SK-N-MC (cell line): Measurements from ENCODE around the gene RPUSD3.

Source experiments
- DNase-seq: peaks from one replicate; pipeline ENCODE4 v3.0.0-alpha.2; 2011; ENCODE audit warnings: low read depth, low spot score
- H3K27ac ChIP-seq: fragments of 200-600 bp; sonication (generic); 2 replicates; pipeline ENCODE4 v1.5.1; 2016; ENCODE audit warnings: mixed run types
- H3K36me3 ChIP-seq: fragments of 200-600 bp; sonication (generic); 2 replicates; pipeline ENCODE4 v1.6.1; 2017; ENCODE audit warnings: antibody characterized with exemption, low read length, mixed read lengths; ENCODE audit not compliant: insufficient read depth
- H3K4me3 ChIP-seq: fragments of 200-600 bp; sonication (generic); 2 replicates; pipeline ENCODE4 v1.5.1; 2016
- H3K9ac ChIP-seq: fragments of 200-600 bp; sonication (generic); 2 replicates; pipeline ENCODE4 v1.8.0; 2017; ENCODE audit warnings: mixed run types, mixed read lengths; ENCODE audit not compliant: insufficient read length
- H3K9me3 ChIP-seq: fragments of 200-600 bp; sonication (generic); 2 replicates; pipeline ENCODE4 v1.6.1; 2017; ENCODE audit warnings: low read depth, mild to moderate bottlenecking, antibody characterized with exemption, low read length, moderate library complexity, mixed read lengths
- EZH2 ChIP-seq: fragments of 200-600 bp; sonication (generic); IDR thresholded peaks from one replicate; pipeline ENCODE4 v1.6.1; 2017; ENCODE audit warnings: antibody characterized with exemption
- FOXP2 ChIP-seq: optimal IDR thresholded peaks from 2 replicates; pipeline ENCODE3; 2011; ENCODE audit warnings: mild to moderate bottlenecking, moderate library complexity; ENCODE audit not compliant: insufficient read depth; ENCODE audit errors: extremely low read length, control extremely low read depth
- POLR2AphosphoS5 ChIP-seq: IDR thresholded peaks from 2 replicates; pipeline ENCODE4 v1.6.1; 2012; ENCODE audit warnings: mild to moderate bottlenecking, low read depth, low read length, borderline replicate concordance

The RPUSD3 gene

DNA sequence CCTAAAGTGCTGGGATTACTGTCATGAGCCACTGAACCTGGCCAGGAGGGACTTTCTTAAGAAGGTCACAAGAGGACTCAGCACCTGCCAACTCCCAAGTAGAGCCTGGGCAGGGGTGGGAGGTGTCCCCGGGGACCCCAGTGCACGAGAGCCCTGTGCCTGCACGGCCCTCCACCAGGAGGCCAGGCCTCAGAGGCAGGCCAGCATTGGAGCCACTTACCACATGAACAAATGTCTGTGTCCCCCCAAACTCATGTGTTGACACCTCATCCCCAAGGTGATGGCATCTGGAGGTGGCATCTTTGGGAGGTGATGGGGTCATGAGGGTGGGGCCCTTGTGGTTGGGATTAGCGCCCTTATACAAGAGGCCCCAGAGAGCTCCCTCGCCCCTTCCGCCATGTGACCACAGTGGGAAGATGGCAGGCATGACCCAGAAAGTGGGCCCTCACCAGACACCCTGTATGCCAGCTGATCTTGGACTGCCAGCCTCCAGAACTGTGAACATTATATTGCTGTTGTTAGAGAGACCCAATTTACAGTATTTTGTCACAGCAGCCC, 3.2 kb upstream of the RPUSD3 start:
- no peaks in the 10 kb centered on the region; the same call in 1 of the 2 replicates for H3K36me3 ChIP-seq
- H3K9me3 ChIP-seq, result no peaks in the 10 kb centered on the region
- no peak overlapping the region for H3K4me3 ChIP-seq
- H3K9ac ChIP-seq, result no peak overlapping the region
- TF ChIP-seq EZH2 (no peak), POLR2AphosphoS5 (no peak), FOXP2 (no peak)
- no peak overlapping the region for H3K27ac ChIP-seq
- no peak for DNase-seq

- Histone ChIP-seq H3K27ac (no peak overlapping the region), H3K9ac (no peak overlapping the region), H3K9me3 (no peaks in the 10 kb centered on the region), H3K4me3 (no peak overlapping the region), H3K36me3 (no peaks in the 10 kb centered on the region; the same call in 1 of the 2 replicates)
- TF ChIP-seq FOXP2 (no peak), POLR2AphosphoS5 (no peak), EZH2 (no peak)
- no peak for DNase-seq
Observed at GRCh38 chr3:9846231-9846630, 2.4 kb upstream of the RPUSD3 start.

- no peak overlapping the region for H3K4me3 ChIP-seq
- H3K9ac ChIP-seq, result no peak overlapping the region
- H3K9me3 ChIP-seq, result no peaks in the 10 kb centered on the region
- H3K36me3 ChIP-seq, result no peaks in the 10 kb centered on the region; the same call in 1 of the 2 replicates
- no peak overlapping the region for H3K27ac ChIP-seq
- TF ChIP-seq EZH2, result no peak
- no peak for TF ChIP-seq FOXP2
- TF ChIP-seq POLR2AphosphoS5, result no peak
- no peak for DNase-seq
Observed at GRCh38 chr3:9841015-9841414, 2.8 kb downstream of the RPUSD3 start.

GRCh38 chr3:9838856-9839255, 5.0 kb downstream of the RPUSD3 start:
- no peak for DNase-seq
- Histone ChIP-seq H3K27ac (no peak overlapping the region), H3K4me3 (no peak overlapping the region), H3K9me3 (no peaks in the 10 kb centered on the region), H3K36me3 (no peaks in the 10 kb centered on the region; the same call in 1 of the 2 replicates), H3K9ac (no peak overlapping the region)
- TF ChIP-seq EZH2, result no peak
- no peak for TF ChIP-seq FOXP2
- TF ChIP-seq POLR2AphosphoS5, result no peak

- Histone ChIP-seq H3K36me3 (no peaks in the 10 kb centered on the region; the same call in 1 of the 2 replicates), H3K27ac (no peak overlapping the region)
- DNase-seq, result no peak
Observed at GRCh38 chr3:9837701-9838582, 5.9 kb downstream of the RPUSD3 start.

GRCh38 chr3:9834520-9835380, 9.1 kb downstream of the RPUSD3 start:
- no peak overlapping the region for H3K27ac ChIP-seq
- no peak for DNase-seq
- H3K9ac ChIP-seq, result no peak overlapping the region
- no peaks in the 10 kb centered on the region for H3K9me3 ChIP-seq
- H3K4me3 ChIP-seq, result no peak overlapping the region
- TF ChIP-seq FOXP2 (no peak), EZH2 (no peak), POLR2AphosphoS5 (no peak)
- H3K36me3 ChIP-seq, result no peaks in the 10 kb centered on the region

More at GRCh38 chr3:9837701-9838582, 5.9 kb downstream of the RPUSD3 start:
- Histone ChIP-seq H3K9ac (no peak overlapping the region), H3K4me3 (no peak overlapping the region), H3K9me3 (no peaks in the 10 kb centered on the region)
- TF ChIP-seq EZH2, result no peak
- TF ChIP-seq POLR2AphosphoS5, result no peak
- TF ChIP-seq FOXP2, result no peak

DNA sequence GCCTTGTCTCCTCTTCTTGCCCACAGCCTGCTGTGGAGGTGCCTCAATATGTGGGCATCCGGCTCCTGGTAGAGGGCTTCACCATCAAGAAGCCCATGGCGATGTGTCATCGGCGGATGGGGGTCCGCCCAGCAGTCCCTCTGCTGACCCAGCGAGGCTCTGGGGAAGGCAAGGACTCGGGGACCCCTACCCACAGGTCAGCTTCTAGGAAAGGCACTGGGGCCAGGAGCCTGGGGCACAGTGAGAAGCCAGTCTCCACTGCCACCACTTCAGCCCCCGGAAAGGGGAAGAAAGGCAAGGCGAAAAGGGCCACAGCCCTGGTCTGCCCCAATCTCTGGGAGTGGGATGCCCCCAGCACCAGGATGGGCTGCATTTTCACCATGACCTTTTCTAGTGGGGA, 10.7 kb downstream of the RPUSD3 start:
- no peak for TF ChIP-seq FOXP2
- TF ChIP-seq POLR2AphosphoS5, result no peak
- TF ChIP-seq EZH2, result no peak
- Histone ChIP-seq H3K27ac (no peak overlapping the region), H3K4me3 (no peak overlapping the region), H3K36me3 (no peaks in the 10 kb centered on the region), H3K9ac (no peak overlapping the region), H3K9me3 (no peaks in the 10 kb centered on the region)
- DNase-seq, result no peak

GRCh38 chr3:9831253-9831652, 12.6 kb downstream of the RPUSD3 start:
- Histone ChIP-seq H3K9ac (no peak overlapping the region), H3K36me3 (no peaks in the 10 kb centered on the region), H3K4me3 (no peak overlapping the region), H3K9me3 (no peaks in the 10 kb centered on the region), H3K27ac (no peak overlapping the region)
- TF ChIP-seq POLR2AphosphoS5 (no peak), FOXP2 (no peak), EZH2 (no peak)
- DNase-seq, result no peak
